Skeletal muscle satellite cell (primary cell): ENCODE results near the gene GNG2.

Experiments used
- H3K27me3 ChIP-seq: 2 replicates; pipeline ENCODE4 v1.7.0; 2013; ENCODE audit warnings: low read length; ENCODE audit not compliant: control insufficient read depth, insufficient read depth
- H3K36me3 ChIP-seq: 2 replicates; pipeline ENCODE4 v1.7.0; 2013; ENCODE audit warnings: mild to moderate bottlenecking, control low read depth, low read length; ENCODE audit not compliant: insufficient read depth
- H3K4me1 ChIP-seq: 2 replicates; pipeline ENCODE4 v1.7.0; 2013; ENCODE audit warnings: low read length; ENCODE audit not compliant: control insufficient read depth, insufficient read depth
- H3K4me2 ChIP-seq: 2 replicates; pipeline ENCODE4 v1.7.0; 2013; ENCODE audit warnings: mild to moderate bottlenecking, low read length
- H3K4me3 ChIP-seq: 2 replicates; pipeline ENCODE4 v1.7.0; 2013; ENCODE audit warnings: low read length
- H3K9ac ChIP-seq: 2 replicates; pipeline ENCODE4 v1.7.0; 2013; ENCODE audit warnings: mild to moderate bottlenecking, low read depth, low read length, moderate library complexity
- H3K9me3 ChIP-seq: replicated peaks from 2 replicates; pipeline ENCODE4 v1.7.0; 2013; ENCODE audit warnings: mild to moderate bottlenecking, control low read depth, low read length

Gene GNG2

GRCh38 chr14:51954031-51954430, 93.6 kb downstream of the GNG2 start:
- no peaks in the 10 kb centered on the region for H3K4me1 ChIP-seq
- no peak overlapping the region for H3K9ac ChIP-seq
- no peak overlapping the region for H3K4me3 ChIP-seq
- H3K9me3 ChIP-seq, result peaks cover 12% of the 10 kb centered on the region
- no peak overlapping the region for H3K4me2 ChIP-seq
- peaks cover 14% of the 10 kb centered on the region for H3K36me3 ChIP-seq
- H3K27me3 ChIP-seq, result no peaks in the 10 kb centered on the region

GRCh38 chr14:51954657-51955056, 94.2 kb downstream of the GNG2 start:
- Histone ChIP-seq H3K9me3 (peaks cover 13% of the 10 kb centered on the region), H3K4me3 (no peak overlapping the region), H3K36me3 (peaks cover 14% of the 10 kb centered on the region), H3K4me1 (no peaks in the 10 kb centered on the region), H3K9ac (no peak overlapping the region), H3K4me2 (no peak overlapping the region), H3K27me3 (no peaks in the 10 kb centered on the region)

GRCh38 chr14:51957950-51958349, 97.5 kb downstream of the GNG2 start:
- H3K27me3 ChIP-seq, result no peaks in the 10 kb centered on the region
- peaks cover 5% of the 10 kb centered on the region for H3K36me3 ChIP-seq
- H3K4me2 ChIP-seq, result no peak overlapping the region
- H3K9ac ChIP-seq, result no peak overlapping the region
- H3K9me3 ChIP-seq, result peaks cover 13% of the 10 kb centered on the region
- peaks cover 6% of the 10 kb centered on the region for H3K4me1 ChIP-seq
- H3K4me3 ChIP-seq, result no peak overlapping the region

- Histone ChIP-seq H3K4me2 (no peak overlapping the region), H3K36me3 (peaks cover 5% of the 10 kb centered on the region)
Observed at GRCh38 chr14:51959928-51960327, 99.5 kb downstream of the GNG2 start.

GRCh38 chr14:51960866-51961265, 100.5 kb downstream of the GNG2 start:
- Histone ChIP-seq H3K9me3 (peaks cover 13% of the 10 kb centered on the region), H3K4me1 (peaks cover 7% of the 10 kb centered on the region), H3K4me3 (no peak overlapping the region), H3K4me2 (no peak overlapping the region), H3K36me3 (peaks cover 5% of the 10 kb centered on the region), H3K27me3 (no peaks in the 10 kb centered on the region), H3K9ac (no peak overlapping the region)

More at GRCh38 chr14:51959928-51960327, 99.5 kb downstream of the GNG2 start:
- peaks cover 7% of the 10 kb centered on the region for H3K4me1 ChIP-seq
- H3K9me3 ChIP-seq, result peaks cover 13% of the 10 kb centered on the region
- H3K27me3 ChIP-seq, result no peaks in the 10 kb centered on the region
- no peak overlapping the region for H3K4me3 ChIP-seq
- no peak overlapping the region for H3K9ac ChIP-seq

- Histone ChIP-seq H3K27me3 (no peaks in the 10 kb centered on the region), H3K4me2 (peak overlapping the region; percentile 22), H3K36me3 (peaks cover 5% of the 10 kb centered on the region), H3K4me1 (peaks cover 7% of the 10 kb centered on the region), H3K4me3 (no peak overlapping the region), H3K9me3 (peaks cover 13% of the 10 kb centered on the region), H3K9ac (no peak overlapping the region)
Observed at GRCh38 chr14:51962711-51963110, 102.3 kb downstream of the GNG2 start.

- H3K9me3 ChIP-seq, result peaks cover 8% of the 10 kb centered on the region
- no peaks in the 10 kb centered on the region for H3K27me3 ChIP-seq
- H3K4me1 ChIP-seq, result peaks cover 7% of the 10 kb centered on the region
- no peak overlapping the region for H3K4me3 ChIP-seq
- no peak overlapping the region for H3K9ac ChIP-seq
- H3K4me2 ChIP-seq, result peak overlapping the region; percentile 22
- H3K36me3 ChIP-seq, result peaks cover 5% of the 10 kb centered on the region
Observed at GRCh38 chr14:51963286-51963685, 102.9 kb downstream of the GNG2 start.

GRCh38 chr14:51967521-51967920, 107.1 kb downstream of the GNG2 start:
- no peaks in the 10 kb centered on the region for H3K36me3 ChIP-seq

GRCh38 chr14:51969852-51970540, 109.6 kb downstream of the GNG2 start:
- H3K4me2 ChIP-seq, result no peak overlapping the region
- H3K4me1 ChIP-seq, result no peaks in the 10 kb centered on the region
- H3K36me3 ChIP-seq, result no peaks in the 10 kb centered on the region
- no peaks in the 10 kb centered on the region for H3K27me3 ChIP-seq
- no peak overlapping the region for H3K4me3 ChIP-seq
- no peaks in the 10 kb centered on the region for H3K9me3 ChIP-seq
- H3K9ac ChIP-seq, result no peak overlapping the region

More at GRCh38 chr14:51967521-51967920, 107.1 kb downstream of the GNG2 start:
- H3K4me2 ChIP-seq, result no peak overlapping the region
- H3K4me3 ChIP-seq, result no peak overlapping the region
- H3K9ac ChIP-seq, result no peak overlapping the region
- H3K9me3 ChIP-seq, result no peaks in the 10 kb centered on the region
- H3K4me1 ChIP-seq, result peaks cover 4% of the 10 kb centered on the region
- H3K27me3 ChIP-seq, result no peaks in the 10 kb centered on the region

GRCh38 chr14:51972566-51972965, 112.2 kb downstream of the GNG2 start:
- no peaks in the 10 kb centered on the region for H3K27me3 ChIP-seq

GRCh38 chr14:51977075-51977474, 116.7 kb downstream of the GNG2 start:
- no peak overlapping the region for H3K9ac ChIP-seq
- no peak overlapping the region for H3K4me3 ChIP-seq
- no peaks in the 10 kb centered on the region for H3K27me3 ChIP-seq

More at GRCh38 chr14:51972566-51972965, 112.2 kb downstream of the GNG2 start:
- Histone ChIP-seq H3K4me2 (no peak overlapping the region), H3K36me3 (no peaks in the 10 kb centered on the region), H3K4me3 (no peak overlapping the region), H3K4me1 (no peaks in the 10 kb centered on the region), H3K9ac (no peak overlapping the region), H3K9me3 (no peaks in the 10 kb centered on the region)

GRCh38 chr14:51978681-51979085, 118.3 kb downstream of the GNG2 start:
- Histone ChIP-seq H3K27me3 (no peaks in the 10 kb centered on the region), H3K4me2 (no peak overlapping the region), H3K4me1 (no peaks in the 10 kb centered on the region), H3K9me3 (no peaks in the 10 kb centered on the region), H3K4me3 (no peak overlapping the region), H3K36me3 (no peaks in the 10 kb centered on the region), H3K9ac (no peak overlapping the region)

More at GRCh38 chr14:51977075-51977474, 116.7 kb downstream of the GNG2 start:
- Histone ChIP-seq H3K9me3 (no peaks in the 10 kb centered on the region), H3K36me3 (no peaks in the 10 kb centered on the region), H3K4me1 (no peaks in the 10 kb centered on the region), H3K4me2 (no peak overlapping the region)
